Epithelial cell of proximal tubule (primary cell): ENCODE measurements around the gene DLG5. TPM values are rescaled to one million over a fixed set of nuclear protein-coding genes. Genes with fewer than 3 reads are reported as not detected.

Experiments used
- DNase-seq: peaks from one replicate; pipeline ENCODE4 v3.0.0-alpha.2; 2011; ENCODE audit warnings: low read depth
- H3K4me3 ChIP-seq: 2 replicates; pipeline ENCODE4 v1.5.1; 2011; ENCODE audit warnings: low read depth, mild to moderate bottlenecking, low read length
- CTCF ChIP-seq: conservative IDR thresholded peaks from 2 replicates; pipeline ENCODE4 v1.5.1; 2012; ENCODE audit warnings: low read depth, mild to moderate bottlenecking, low read length
- total RNA-seq: library from RNA; depleted of rRNA; stranded (reverse); fragments of >200 nt; gene quantifications from 2 replicates; pipeline ENCODE4 v1.2.3, GENCODE V29; 2015

Gene DLG5
- total RNA-seq, 1 donor from 2014 or later, result 23.4 TPM

GRCh38 chr10:77899690-77900089 lies 26.9 kb downstream of the DLG5 start:
- DNase-seq, result no peak
- TF ChIP-seq CTCF, result no peak
- no peak overlapping the region for H3K4me3 ChIP-seq

GRCh38 chr10:77899080-77899477 lies 27.5 kb downstream of the DLG5 start:
- TF ChIP-seq CTCF, result no peak
- no peak for DNase-seq
- no peak overlapping the region for H3K4me3 ChIP-seq

GRCh38 chr10:77898323-77899079 lies 28.1 kb downstream of the DLG5 start:
- TF ChIP-seq CTCF, result no peak
- H3K4me3 ChIP-seq, result no peak overlapping the region
- no peak for DNase-seq

- TF ChIP-seq CTCF, result no peak
- no peak for DNase-seq
- no peak overlapping the region for H3K4me3 ChIP-seq
Measured at GRCh38 chr10:77896058-77896457, 30.5 kb downstream of the DLG5 start.

- no peak for TF ChIP-seq CTCF
- no peak for DNase-seq
- H3K4me3 ChIP-seq, result no peak overlapping the region
Measured at GRCh38 chr10:77894058-77894457, 32.5 kb downstream of the DLG5 start.

- DNase-seq, result no peak
- TF ChIP-seq CTCF, result no peak
- no peak overlapping the region for H3K4me3 ChIP-seq
Measured at GRCh38 chr10:77893386-77893785, 33.2 kb downstream of the DLG5 start.

- no peak for TF ChIP-seq CTCF
- DNase-seq, result no peak
- H3K4me3 ChIP-seq, result no peak overlapping the region
Measured at GRCh38 chr10:77892761-77893160, 33.8 kb downstream of the DLG5 start.
